K562 (cell line): ENCODE measurements around the gene NAT14. TPM values are rescaled to one million over a fixed set of nuclear protein-coding genes. Genes with fewer than 3 reads are reported as not detected.

ENCODE experiments used
- ATAC-seq: fragments of 200-7000 bp; cut with Tn5 transposase; 3 replicates; pipeline ENCODE4 v1.9.1; 2020; ENCODE audit warnings: moderate library complexity
- BruUV-seq: library from RNA; stranded (reverse); fragments of 400-500 nt; replicated peaks from 2 replicates; lab custom pipeline; 2021; lab: Mats Ljungman, UMichigan
- CTCF ChIA-PET: fragments of 300-600 bp; formaldehyde crosslinking; extraction: SDS; loops from one replicate; lab custom pipeline; 2021; ENCODE audit warnings: low intra/inter-chr PET ratio; lab: Yijun Ruan, JAX
- POLR2A ChIA-PET: fragments of 300-600, 350-650 bp; sonication (Branson Sonifier 250); formaldehyde crosslinking; extraction: SDS; loops from one replicate; lab custom pipeline; 2021; ENCODE audit warnings: antibody characterized with exemption, inconsistent platforms; lab: Yijun Ruan, JAX
- DNase-seq, 4 experiments: peaks; one replicate each; pipeline versions ENCODE4 v3.0.0 to v3.0.0-alpha.2; 2011 to 2018; ENCODE audit warnings: low spot score in 3 of 4, mixed read lengths in 3 of 4; ENCODE audit errors: extremely low read depth in 1 of 4
- FAIRE-seq: peaks from 2 replicates; lab custom pipeline; 2011; peaks lifted over from hg19 to GRCh38; lab: Jason Lieb, UNC
- H2AFZ ChIP-seq: 2 replicates; pipeline ENCODE4 v1.6.0; 2011; ENCODE audit warnings: low read depth, low read length, control low read depth, inconsistent platforms
- H3K27ac ChIP-seq: fragments of 200-600 bp; 3 replicates; pipeline ENCODE4 v1.8.0; 2011; ENCODE audit warnings: low read depth, mild to moderate bottlenecking, control low read depth, inconsistent platforms, low read length, moderate library complexity, mixed read lengths; ENCODE audit errors: extremely low read depth
- H3K27me3 ChIP-seq, 2 experiments: fragments of 300-600 bp in 1 of 2; 2 replicates in 1 of 2; 3 replicates in 1 of 2; pipeline versions ENCODE4 v1.6.0 to v1.8.0; 2011; ENCODE audit warnings: inconsistent platforms in 2 of 2, low read length in 2 of 2, mild to moderate bottlenecking in 1 of 2, mixed read lengths in 1 of 2, moderate library complexity in 1 of 2; ENCODE audit not compliant: control insufficient read depth in 2 of 2, insufficient read depth in 2 of 2
- H3K36me3 ChIP-seq: fragments of 300-600 bp; 3 replicates; pipeline ENCODE4 v1.8.0; 2011; ENCODE audit warnings: mild to moderate bottlenecking, low read length, inconsistent platforms; ENCODE audit not compliant: control insufficient read depth, insufficient read depth
- H3K4me1 ChIP-seq, 2 experiments: fragments of 200-600 bp in 1 of 2; replicated peaks in 1 of 2; 2 replicates in 1 of 2; 3 replicates in 1 of 2; pipeline versions ENCODE4 v1.5.1 to v1.8.0; 2011; ENCODE audit warnings: inconsistent platforms in 2 of 2, low read length in 2 of 2, mild to moderate bottlenecking in 1 of 2, mixed read lengths in 1 of 2, moderate library complexity in 1 of 2; ENCODE audit not compliant: control insufficient read depth in 2 of 2, insufficient read depth in 2 of 2
- H3K4me2 ChIP-seq: 2 replicates; pipeline ENCODE4 v1.6.1; 2011; ENCODE audit warnings: low read length, control low read depth, inconsistent platforms, mixed read lengths; ENCODE audit not compliant: insufficient read depth
- H3K4me3 ChIP-seq: fragments of 200-600 bp; sonication (generic), shearing (Covaris generic); 2 replicates; pipeline ENCODE4 v1.5.1; 2016; ENCODE audit warnings: control low read depth, inconsistent platforms
- H3K79me2 ChIP-seq: fragments of 200-600 bp; 3 replicates; pipeline ENCODE4 v1.8.0; 2011; ENCODE audit warnings: low read length, inconsistent platforms; ENCODE audit not compliant: control insufficient read depth, insufficient read depth
- H3K9ac ChIP-seq, 2 experiments: 2 replicates each; pipeline versions ENCODE4 v1.6.0 to v1.6.1; 2011; ENCODE audit warnings: low read depth in 2 of 2, low read length in 2 of 2, control low read depth in 1 of 2, inconsistent platforms in 1 of 2, mild to moderate bottlenecking in 1 of 2, mixed read lengths in 1 of 2; ENCODE audit not compliant: insufficient read depth in 1 of 2
- H3K9me1 ChIP-seq: one replicate; pipeline ENCODE4 v1.6.0; 2011; ENCODE audit warnings: inconsistent platforms, mild to moderate bottlenecking, low read length, moderate library complexity; ENCODE audit not compliant: control insufficient read depth, insufficient read depth
- H3K9me3 ChIP-seq: replicated peaks from 2 replicates; pipeline ENCODE4 v1.5.1; 2011; ENCODE audit warnings: low read depth, low read length, inconsistent platforms; ENCODE audit not compliant: control insufficient read depth, insufficient read depth
- H4K20me1 ChIP-seq: replicated peaks from 2 replicates; pipeline ENCODE4 v1.6.1; 2011; ENCODE audit warnings: low read length, inconsistent platforms, mixed read lengths; ENCODE audit not compliant: control insufficient read depth, insufficient read depth
- CEBPB ChIP-seq: fragments of 450-650 bp; IDR thresholded peaks from 2 replicates; pipeline ENCODE4 v1.6.1; 2016; ENCODE audit warnings: missing genetic modification characterization, missing compliant biosample characterization
- KAT2B ChIP-seq: IDR thresholded peaks from one replicate; pipeline ENCODE4 v1.6.1; 2012; ENCODE audit warnings: low read depth, mild to moderate bottlenecking, control low read depth, inconsistent platforms, low read length, moderate library complexity
- RFX5 ChIP-seq: IDR thresholded peaks from 2 replicates; pipeline ENCODE4 v1.6.1; 2011; ENCODE audit warnings: low read depth, mild to moderate bottlenecking, improper control_type of control experiment, low read length
- USF1 ChIP-seq: sonication (generic); formaldehyde crosslinking; IDR thresholded peaks from 2 replicates; pipeline ENCODE4 v1.9.0; 2022; ENCODE audit warnings: mild to moderate bottlenecking, missing genetic modification reagents
- ZNF212 ChIP-seq: fragments of 450-650 bp; formaldehyde crosslinking; IDR thresholded peaks from 2 replicates; pipeline ENCODE4 v1.4.0; 2020; ENCODE audit warnings: mild to moderate bottlenecking
- ZNF77 ChIP-seq: fragments of 250-450 bp; sonication (Bioruptor Pico); IDR thresholded peaks from 2 replicates; pipeline ENCODE4 v1.5.0; 2020
- WGBS: fragments of 100-300 bp; shearing (Covaris generic); methylation state at CpG from one replicate; pipeline ENCODE4 v1.1.6; 2016; ENCODE audit warnings: low coverage, mixed read lengths; ENCODE audit not compliant: insufficient coverage; ENCODE audit errors: missing lambda C conversion rate; 5-methylcytosine and 5-hydroxymethylcytosine counted together
- in situ Hi-C: fragments of 300-500 bp; cut with MboI; formaldehyde crosslinking; loops from 4 replicates; pipeline ENCODE4 v1.15.0; 2018; ENCODE audit warnings: inconsistent platforms, mixed read lengths
- intact Hi-C: fragments of 100-400 bp; cut with micrococcal nuclease; formaldehyde crosslinking; loops from 2 replicates; pipeline ENCODE4 v1.14.2; 2022
- polyA plus RNA-seq, 8 experiments: library from polyadenylated mRNA; depleted of rRNA in 4 of 8; stranded (reverse) in 5 of 8; unstranded in 3 of 8; fragments of >200 nt; fragmentation: Nextera tagmentation in 2 of 8; fragmentation: Illumina TruSeq in 1 of 8; extraction: Ambion mirVana in 2 of 8; extraction: Trizol in 1 of 8; gene quantifications; 2 replicates each; pipeline versions ENCODE4 v1.2.1 to v1.2.3, GENCODE V29; 2011 to 2014; ENCODE audit warnings: inconsistent platforms in 1 of 8, missing spikeins in 1 of 8
- total RNA-seq, 7 experiments: library from RNA; depleted of rRNA in 6 of 7; stranded (reverse); fragments of >200 nt in 6 of 7; fragmentation: Illumina TruSeq in 2 of 7; extraction: Trizol in 2 of 7; gene quantifications; 2 replicates each; pipeline versions ENCODE4 v1.2.1 to v1.2.3, GENCODE V29; 2011 to 2021; ENCODE audit warnings: low replicate concordance in 1 of 7
- TF ChIP-seq, protein P1 (sequence below), 2 experiments: IDR thresholded peaks; 2 replicates each; pipeline ENCODE4 v1.6.1; 2011; ENCODE audit warnings: borderline replicate concordance in 1 of 2, control low read depth in 1 of 2, low read depth in 1 of 2, low read length in 1 of 2, mild to moderate bottlenecking in 1 of 2, mixed read lengths in 1 of 2, moderate library complexity in 1 of 2; ENCODE audit not compliant: insufficient read depth in 1 of 2, insufficient read length in 1 of 2, poor library complexity in 1 of 2, severe bottlenecking in 1 of 2; ENCODE audit errors: extremely low read depth in 1 of 2
- TF ChIP-seq, protein P2 (sequence below): sonication (generic); formaldehyde crosslinking; IDR thresholded peaks from 2 replicates; pipeline ENCODE4 v1.9.0; 2022; ENCODE audit warnings: mild to moderate bottlenecking, missing genetic modification reagents
- TF ChIP-seq, protein P3 (sequence below): fragments of 450-650 bp; formaldehyde crosslinking; conservative IDR thresholded peaks from 2 replicates; pipeline ENCODE4 v1.4.0; 2022; ENCODE audit warnings: mild to moderate bottlenecking, missing genetic modification characterization

NAT14 gene
- total and polyA plus RNA-seq, 9 of the 15 experiments (the other 6 are each of a cell fraction or from before 2014, with no cell fraction given), result 2.4 to 77.0 (median 26.7) TPM

GRCh38 chr19:55446060-55446459 lies 38.9 kb upstream of the NAT14 start:
- in situ Hi-C loops, result loop anchor here (25.0 kb wide), 1 partner anchor 784 kb away; the partner anchor contains the start of gene LILRB4
- CTCF ChIA-PET, result interaction anchor here (0.6 kb wide), 1 partner anchor 565 kb away, joined by 3 read pairs; no protein-coding TSS in a partner anchor
- DNase-seq, result no peak
- ATAC-seq, result no peak
- H3K9me3 ChIP-seq, result no peaks in the 10 kb centered on the region
- H3K9ac ChIP-seq, result no peak overlapping the region
- H3K4me3 ChIP-seq, result no peak overlapping the region
- POLR2A ChIA-PET, result interaction anchor here (1.4 kb wide), 1 partner anchor 9 kb away, joined by 4 read pairs; no protein-coding TSS in a partner anchor
- TF ChIP-seq ZNF77 (CRISPR knock-in tag) (no peak), CEBPB (tag) (0 out of 2 replicates have a peak, but pooled peaks have one; percentile 10)
- H2AFZ ChIP-seq, result no peak overlapping the region
- no TSS peak for BruUV-seq
- WGBS, result 34% methylated on average over 7 of the region's 8 CpGs
- H3K36me3 ChIP-seq, result no peaks in the 10 kb centered on the region
- no peaks in the 10 kb centered on the region for H3K79me2 ChIP-seq
- H3K27me3 ChIP-seq, result peaks cover 6 to 37% of the 10 kb centered on the region in 2 experiments
- peaks cover 15 to 61% of the 10 kb centered on the region in 2 experiments for H3K4me1 ChIP-seq
- FAIRE-seq, result no peak
- no peaks in the 10 kb centered on the region for H4K20me1 ChIP-seq
- H3K9me1 ChIP-seq, result no peaks in the 10 kb centered on the region
- H3K4me2 ChIP-seq, result no peak overlapping the region
- no peak overlapping the region for H3K27ac ChIP-seq
- intact Hi-C loops, result no loop called here

GRCh38 chr19:55447421-55448174 lies 37.4 kb upstream of the NAT14 start:
- ATAC-seq (peak; percentile 72), DNase-seq (peak in 3 of 4 experiments; percentile 6 to 57 (median 52)), FAIRE-seq (peak; percentile 56)
- WGBS, result 19% methylated on average over 13 of the region's 16 CpGs
- H2AFZ ChIP-seq, result no peak overlapping the region; the same call in 1 of the 2 replicates
- intact Hi-C loops (no loop called here), in situ Hi-C loops (loop anchor here (25.0 kb wide), 1 partner anchor 785 kb away; the partner anchor contains the start of gene LILRB4)
- peak overlapping the region; percentile 24; the same call in 1 of the 2 replicates for H3K4me2 ChIP-seq
- H3K9me3 ChIP-seq, result no peaks in the 10 kb centered on the region
- no peaks in the 10 kb centered on the region for H3K36me3 ChIP-seq
- POLR2A ChIA-PET, result interaction anchor here (0.6 to 1.3 kb wide), 5 partner anchors 10 to 201 kb away, joined by 3 read pairs; partner anchors contain the start of genes UBE2S and ZNF628
- peak overlapping the region in 1 of 2 experiments; percentile 83; a peak in 2 of 4 replicates for H3K9ac ChIP-seq
- no peaks in the 10 kb centered on the region for H4K20me1 ChIP-seq
- BruUV-seq, result no TSS peak
- peaks cover 6 to 37% of the 10 kb centered on the region in 2 experiments for H3K27me3 ChIP-seq
- CTCF ChIA-PET, result no interaction called here
- peaks cover 11 to 62% of the 10 kb centered on the region in 2 experiments for H3K4me1 ChIP-seq
- no peak overlapping the region for H3K4me3 ChIP-seq
- no peak overlapping the region for H3K27ac ChIP-seq
- H3K79me2 ChIP-seq, result no peaks in the 10 kb centered on the region
- H3K9me1 ChIP-seq, result no peaks in the 10 kb centered on the region
- TF ChIP-seq, protein P1, sequence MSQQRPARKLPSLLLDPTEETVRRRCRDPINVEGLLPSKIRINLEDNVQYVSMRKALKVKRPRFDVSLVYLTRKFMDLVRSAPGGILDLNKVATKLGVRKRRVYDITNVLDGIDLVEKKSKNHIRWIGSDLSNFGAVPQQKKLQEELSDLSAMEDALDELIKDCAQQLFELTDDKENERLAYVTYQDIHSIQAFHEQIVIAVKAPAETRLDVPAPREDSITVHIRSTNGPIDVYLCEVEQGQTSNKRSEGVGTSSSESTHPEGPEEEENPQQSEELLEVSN (IDR thresholded peaks at IDR 0.05; ENCODE audit: borderline replicate concordance in 1 of 2, extremely low read depth in 1 of 2, insufficient read depth in 1 of 2, insufficient read length in 1 of 2, low read depth in 1 of 2, low read length in 1 of 2, poor library complexity in 1 of 2, severe bottlenecking in 1 of 2), result peak; percentile 45 to 61
- TF ChIP-seq, protein P2, sequence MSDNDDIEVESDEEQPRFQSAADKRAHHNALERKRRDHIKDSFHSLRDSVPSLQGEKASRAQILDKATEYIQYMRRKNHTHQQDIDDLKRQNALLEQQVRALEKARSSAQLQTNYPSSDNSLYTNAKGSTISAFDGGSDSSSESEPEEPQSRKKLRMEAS (CRISPR knock-in tag), result peak; percentile 94
- TF ChIP-seq ZNF212 (CRISPR knock-in tag) (no peak), KAT2B (no peak), RFX5 (no peak), USF1 (CRISPR knock-in tag) (peak; percentile 87)
- TF ChIP-seq, protein P3, sequence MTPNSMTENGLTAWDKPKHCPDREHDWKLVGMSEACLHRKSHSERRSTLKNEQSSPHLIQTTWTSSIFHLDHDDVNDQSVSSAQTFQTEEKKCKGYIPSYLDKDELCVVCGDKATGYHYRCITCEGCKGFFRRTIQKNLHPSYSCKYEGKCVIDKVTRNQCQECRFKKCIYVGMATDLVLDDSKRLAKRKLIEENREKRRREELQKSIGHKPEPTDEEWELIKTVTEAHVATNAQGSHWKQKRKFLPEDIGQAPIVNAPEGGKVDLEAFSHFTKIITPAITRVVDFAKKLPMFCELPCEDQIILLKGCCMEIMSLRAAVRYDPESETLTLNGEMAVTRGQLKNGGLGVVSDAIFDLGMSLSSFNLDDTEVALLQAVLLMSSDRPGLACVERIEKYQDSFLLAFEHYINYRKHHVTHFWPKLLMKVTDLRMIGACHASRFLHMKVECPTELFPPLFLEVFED (CRISPR knock-in tag), result no peak
